ENCODE data around the gene UPK3A.
A peak's percentile ranks its signal among the peaks of the same experiment; 100 is the strongest.
"Not testable (repeated sequence)": the region's sequence is repeated elsewhere in the genome, so short reads cannot be mapped to it uniquely, and the experiment has no call there.

Gene UPK3A

DNA sequence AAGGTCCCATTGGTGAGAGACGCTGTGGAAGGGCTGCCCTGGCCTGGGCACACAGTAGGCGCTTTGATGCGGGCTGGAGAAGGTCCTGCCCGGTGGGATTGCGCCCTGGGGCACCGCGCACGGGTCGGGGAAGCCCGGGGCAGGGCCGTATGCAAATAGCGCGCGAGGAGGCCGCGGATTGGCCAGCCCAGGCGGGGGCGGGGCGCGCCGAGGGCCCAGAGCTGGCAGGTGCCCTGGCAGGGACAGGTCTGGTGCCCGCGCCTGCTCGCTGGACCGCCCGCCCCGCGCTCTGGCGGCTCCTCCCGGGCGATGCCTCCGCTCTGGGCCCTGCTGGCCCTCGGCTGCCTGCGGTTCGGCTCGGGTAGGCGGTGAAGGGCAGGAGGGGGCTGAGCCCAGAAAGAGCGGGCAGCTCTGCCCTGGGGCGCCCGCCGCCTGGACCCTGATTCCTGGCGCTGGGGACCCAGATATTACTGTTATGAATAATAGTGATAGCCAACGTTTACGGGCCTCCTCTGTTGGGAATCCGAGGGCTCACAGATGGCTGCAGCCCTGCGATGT, at the start of gene UPK3A:
UPK3A (plus strand) TSS at position 245 of the 558 bp plus-strand sequence; CDS start at position 310, 65 bp downstream.
- peak; percentile 45 to 51 for DNase-seq

DNA sequence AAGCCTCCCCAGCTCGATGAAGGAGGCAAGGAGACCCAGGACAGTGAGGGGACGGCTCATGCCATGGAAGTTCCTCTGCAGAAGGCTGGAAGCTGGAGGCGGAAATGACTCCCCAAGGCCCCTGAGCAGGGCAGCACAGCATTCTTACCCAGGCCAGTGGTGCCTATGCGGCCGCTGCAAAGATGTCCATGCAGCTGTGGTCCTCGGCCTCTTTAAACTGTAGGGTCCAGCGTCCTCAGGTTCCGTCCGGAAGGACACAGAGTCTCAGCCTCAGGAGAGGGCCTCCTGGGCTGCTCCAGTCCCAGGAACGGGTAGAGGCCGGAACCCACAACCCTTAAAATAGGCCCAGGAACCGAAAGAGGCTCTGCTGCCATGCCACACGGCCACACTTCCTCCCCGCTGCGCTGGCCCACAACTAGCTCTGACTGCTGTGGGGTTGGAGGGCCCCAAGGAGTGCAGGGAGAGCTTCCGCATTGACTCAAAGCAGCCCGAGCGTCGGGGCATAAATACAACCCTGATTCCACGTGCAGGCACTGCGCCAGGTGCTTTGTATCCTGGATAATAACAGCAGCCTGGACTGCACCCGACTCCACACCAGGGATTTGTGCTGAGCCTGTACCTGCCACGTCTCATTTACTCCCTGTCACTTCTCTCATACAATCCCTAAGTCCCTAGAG, 49.5 kb upstream of the UPK3A start:
- DNase-seq: peak; percentile 24 to 73

DNA sequence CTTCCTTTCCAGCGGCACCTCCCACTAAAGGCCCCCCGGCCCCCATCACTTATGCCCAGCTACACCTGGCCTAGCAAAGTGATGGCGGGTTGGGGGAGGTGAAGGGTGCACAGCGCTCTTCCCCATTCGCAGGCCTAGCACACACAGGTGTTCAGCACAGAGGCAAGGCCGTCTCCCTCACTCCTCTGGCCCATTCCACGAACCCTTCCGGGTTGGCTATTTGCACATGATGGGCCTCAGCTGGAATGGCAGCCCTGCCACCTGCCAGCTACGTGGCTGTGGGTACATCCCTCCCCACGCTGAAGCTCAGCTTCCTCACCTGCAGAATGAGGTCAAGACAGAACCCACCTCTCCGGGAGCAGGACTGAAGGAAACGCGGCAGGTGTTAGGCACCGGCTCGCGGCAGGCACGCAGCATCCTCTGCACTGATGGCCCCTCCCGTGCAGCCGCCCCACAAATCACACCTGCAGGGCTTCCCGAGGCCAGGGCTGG, 48.9 kb upstream of the UPK3A start:
- DNase-seq: peak; percentile 10 to 54

DNA sequence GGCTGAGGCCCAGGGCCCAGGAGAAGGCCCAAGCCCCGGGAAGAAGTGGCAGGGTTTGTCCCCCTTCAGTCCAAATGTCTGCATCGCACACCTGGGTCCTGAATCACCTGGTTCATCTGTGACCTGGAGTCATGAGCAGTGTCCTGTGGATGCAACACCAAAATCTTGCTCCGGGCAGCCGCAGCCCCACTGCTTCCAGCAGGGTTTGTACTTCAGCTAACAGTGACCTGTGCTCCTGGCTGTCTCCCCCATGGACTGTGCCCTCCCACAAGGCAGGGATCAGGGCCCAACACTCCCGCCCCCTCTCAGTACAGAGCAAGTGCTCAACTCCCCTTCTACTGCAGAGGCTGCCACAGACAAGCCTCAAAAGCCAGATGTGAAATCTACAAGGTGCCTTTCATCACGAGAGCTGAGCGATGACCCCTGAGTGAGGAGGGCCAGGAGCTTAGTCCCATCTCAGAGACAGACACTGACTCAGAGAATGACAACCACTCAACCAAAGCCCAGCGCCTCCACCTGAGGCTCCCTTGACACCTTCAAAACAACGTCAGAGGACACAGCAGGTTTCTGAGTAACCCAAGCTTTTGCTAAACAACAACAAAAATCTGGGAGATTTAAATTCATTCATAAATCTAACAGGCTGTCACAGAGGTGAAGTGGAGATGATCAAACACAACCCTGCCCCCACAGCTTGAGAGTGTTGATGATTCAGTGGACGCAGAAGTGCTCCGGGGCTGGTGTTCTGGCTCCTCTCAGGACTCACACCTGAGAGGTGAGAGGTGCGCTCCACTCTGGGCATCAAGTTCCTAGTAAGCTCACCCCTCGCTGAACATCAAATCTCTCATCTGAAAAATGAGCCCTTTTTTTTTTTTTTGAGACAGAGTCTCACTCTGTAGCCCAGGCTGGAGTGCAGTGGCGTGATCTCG, 47.4 kb upstream of the UPK3A start:
- DNase-seq: no peak

DNA sequence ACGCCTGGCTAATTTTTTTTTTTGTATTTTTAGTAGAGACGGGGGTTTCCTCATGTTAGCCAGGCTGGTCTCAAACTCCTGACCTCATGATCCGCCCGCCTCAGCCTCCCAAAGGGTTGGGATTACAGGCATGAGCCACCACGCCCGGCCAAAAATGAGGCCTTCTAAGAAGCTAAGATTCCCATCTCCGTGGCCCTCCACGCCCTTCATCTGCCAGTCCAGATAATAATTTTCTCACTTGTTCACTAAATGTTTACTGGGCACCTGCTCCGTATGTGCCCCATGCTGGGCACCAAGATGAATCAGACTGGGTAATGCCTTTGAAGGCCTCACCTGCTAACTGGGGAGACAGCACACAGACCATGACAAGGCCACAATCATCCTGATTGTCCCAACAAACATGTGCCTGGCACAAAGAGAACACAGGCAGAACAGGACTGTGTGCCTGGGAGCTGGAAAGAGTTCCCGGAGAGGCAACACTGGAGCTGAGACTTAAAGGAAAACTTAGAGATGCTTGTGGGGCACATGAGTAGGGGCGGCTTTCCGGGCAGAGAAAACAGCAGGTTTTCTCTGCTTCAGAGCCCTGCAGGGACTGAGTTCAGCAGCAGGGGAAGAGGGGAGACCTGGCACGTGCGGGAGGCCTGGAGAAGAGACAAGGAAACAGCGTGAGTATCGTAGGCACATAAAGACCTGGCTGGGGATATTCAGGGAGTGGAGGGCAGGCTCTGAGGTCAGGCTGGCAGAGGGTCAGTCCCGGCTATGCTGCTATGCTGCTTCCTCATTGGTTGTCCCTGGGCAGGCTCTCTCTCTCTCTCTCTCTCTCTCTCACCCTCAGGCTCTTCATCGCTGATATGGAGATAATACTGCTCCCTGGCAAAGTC, 46.4 kb upstream of the UPK3A start:
- peak in 1 of 2 experiments; percentile 23 for DNase-seq

DNA sequence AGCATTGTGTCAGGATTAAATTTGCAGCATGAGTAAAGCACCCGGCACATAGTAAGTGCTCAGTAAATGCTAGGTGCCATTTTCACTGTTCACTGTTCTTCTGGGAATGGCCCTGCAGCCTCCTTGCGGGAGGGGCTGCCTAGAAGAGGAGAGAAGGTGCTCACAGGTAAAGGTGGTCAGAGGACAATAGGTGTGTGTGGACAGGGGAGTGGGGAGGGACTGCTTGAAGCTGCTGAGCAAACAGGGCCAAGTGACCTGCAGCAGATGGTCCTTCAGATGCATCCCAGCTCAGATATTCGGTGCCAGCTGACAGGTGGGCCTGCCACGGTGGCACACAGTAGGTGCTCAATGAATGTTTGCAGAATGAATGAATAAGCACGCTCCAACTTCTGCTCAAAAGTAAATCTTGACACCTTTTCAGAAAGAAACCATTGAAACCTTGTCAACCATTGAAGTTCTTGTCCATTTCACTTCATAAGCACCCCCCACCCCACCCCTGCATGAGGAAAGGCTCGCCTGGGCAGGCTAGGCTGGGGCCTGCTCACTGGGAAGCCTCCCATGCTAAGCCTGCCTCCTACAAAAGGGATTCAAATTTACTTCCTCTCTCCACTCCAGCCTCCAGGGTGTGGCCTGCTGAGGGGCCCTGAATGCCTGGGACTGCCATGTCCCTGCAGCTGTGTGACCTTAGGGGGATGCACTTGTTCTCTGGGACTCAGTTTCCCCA, 45.6 kb upstream of the UPK3A start:
- no peak for DNase-seq

DNA sequence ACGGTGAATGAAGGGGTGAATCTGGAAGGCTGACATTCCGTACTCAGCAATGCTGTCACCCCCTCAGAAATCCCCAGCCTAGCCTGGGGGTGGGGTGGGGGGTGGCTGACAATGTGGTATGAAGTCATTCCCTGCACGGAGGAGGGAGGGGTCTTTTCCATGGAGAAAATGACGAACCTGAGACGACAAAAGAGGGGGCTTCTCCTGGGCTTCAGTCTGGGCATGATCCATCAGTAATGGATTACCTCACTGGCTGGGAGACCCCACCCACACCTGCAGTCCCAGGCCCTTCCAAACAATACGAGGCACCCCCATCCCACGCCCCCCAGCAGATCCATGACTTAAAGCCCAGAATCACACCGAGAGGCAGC, 45.1 kb upstream of the UPK3A start:
- DNase-seq: no peak

DNA sequence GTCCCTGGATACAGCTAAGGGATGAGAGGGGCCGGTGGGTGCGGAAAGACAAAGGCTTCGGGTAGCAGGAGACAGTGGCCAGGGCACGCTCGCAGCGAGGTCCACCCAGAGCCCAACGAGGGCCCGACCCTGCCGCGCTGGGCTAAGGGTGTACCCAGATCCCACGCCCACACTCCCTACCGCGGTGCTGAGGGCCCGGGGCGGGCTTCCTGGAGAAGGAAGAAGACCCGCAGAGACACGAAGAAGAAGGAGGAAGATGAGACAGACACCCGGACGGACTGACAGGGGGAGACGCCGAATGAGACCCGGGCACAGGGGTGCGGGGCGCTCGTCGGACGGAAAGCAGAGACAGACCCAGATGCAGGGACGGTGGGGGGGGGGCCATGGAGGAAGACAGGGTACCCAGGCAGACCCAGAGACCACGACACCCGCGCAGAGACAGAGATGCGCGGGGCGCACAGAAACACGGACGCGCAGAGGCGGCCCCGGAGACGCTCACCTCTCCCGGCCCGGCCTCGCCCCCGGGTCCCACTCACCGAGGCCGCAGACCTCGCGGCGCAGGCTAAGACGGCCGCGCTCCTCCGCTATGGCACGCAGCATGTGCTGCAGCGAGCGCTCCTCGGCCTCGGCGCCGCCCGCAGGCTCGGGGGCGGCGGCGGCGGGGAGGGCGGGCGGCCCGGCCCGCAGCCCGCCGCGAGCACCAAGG, 44.5 kb upstream of the UPK3A start:
- no peak for DNase-seq

DNA sequence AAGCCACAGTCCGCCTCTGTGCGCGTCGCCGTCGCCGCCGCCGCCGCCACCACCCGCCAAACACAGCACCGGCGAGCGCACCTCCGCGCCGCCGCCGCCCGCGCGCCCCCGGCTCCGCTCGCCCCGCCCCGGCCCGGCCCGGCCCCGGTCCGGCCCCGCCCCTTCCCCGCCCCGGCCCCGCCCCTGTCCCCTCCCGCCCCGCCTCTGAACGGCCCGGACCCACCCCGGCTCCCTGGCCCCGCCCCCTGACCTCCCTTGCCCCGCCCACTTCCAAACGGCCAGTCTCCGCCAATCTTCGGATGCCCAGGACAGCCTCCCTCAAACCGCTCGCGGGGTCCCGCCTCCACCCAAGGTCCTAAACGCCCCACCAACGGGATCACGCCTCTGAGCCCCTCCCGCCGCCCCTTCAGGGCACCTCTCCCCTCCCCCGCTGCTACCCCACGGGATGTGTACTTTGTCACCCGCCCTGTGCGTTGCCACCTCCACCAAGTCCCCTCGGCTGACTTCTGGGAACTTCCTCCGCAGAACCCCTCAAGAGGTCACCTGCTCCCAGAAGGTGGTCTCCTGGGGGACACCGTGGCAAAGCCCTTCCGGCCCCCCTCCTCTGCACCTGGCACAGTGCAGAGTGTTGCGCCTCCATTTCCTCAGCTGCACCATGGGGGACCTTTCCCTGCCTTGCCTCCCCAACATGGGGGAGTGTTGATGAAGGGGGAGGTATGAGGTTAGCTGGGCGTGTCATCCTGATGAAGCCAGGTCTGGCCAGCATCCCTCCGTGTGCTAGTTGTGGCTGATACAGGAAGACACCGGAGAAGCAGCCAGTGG, 43.7 kb upstream of the UPK3A start, which contains the start of gene KIAA0930:
KIAA0930 (minus strand) TSS at position 85 of the 822 bp plus-strand sequence. CDS start 191 bp downstream, outside the sequence.
- DNase-seq: peak; percentile 32 to 33

DNA sequence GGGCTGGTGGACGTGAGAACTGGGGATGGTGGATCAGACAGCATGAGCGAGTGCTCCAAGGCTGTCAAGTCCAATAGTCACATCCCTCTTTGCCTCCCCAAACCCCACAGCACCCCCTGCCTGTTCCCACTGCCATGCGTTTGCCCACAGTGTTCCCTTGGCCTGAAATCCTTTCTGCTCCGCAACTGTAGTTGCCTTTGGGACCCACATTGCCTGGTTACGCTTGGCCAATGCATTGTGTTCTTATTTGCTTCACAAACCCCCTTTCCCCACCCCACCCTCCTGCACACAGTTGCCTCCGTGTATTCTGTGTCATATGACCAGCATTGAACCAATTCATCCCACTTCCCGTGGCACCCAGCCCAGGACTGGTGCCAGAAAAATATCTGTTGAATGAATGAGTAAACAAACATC, 42.0 kb upstream of the UPK3A start:
- peak; percentile 85 to 91 for DNase-seq

DNA sequence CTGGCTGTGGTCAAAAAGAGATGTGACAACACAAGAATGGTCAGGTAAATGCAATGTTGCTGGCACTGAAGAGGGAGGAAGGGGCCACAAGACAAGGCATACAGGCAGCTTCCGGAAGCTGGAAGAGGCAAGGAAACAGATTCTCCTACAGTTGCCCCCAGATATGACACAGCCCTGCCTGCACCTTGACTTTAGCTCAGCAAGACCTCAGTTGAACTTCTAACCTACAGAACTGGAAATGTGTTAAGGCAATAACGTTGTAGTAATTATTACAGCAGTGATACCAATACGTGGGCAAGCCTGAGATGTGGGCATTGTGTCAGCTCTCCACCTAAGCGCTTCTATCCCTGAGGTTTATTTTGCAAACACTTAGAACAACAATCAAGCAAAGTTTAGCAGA, 39.8 kb upstream of the UPK3A start:
- no peak for DNase-seq

DNA sequence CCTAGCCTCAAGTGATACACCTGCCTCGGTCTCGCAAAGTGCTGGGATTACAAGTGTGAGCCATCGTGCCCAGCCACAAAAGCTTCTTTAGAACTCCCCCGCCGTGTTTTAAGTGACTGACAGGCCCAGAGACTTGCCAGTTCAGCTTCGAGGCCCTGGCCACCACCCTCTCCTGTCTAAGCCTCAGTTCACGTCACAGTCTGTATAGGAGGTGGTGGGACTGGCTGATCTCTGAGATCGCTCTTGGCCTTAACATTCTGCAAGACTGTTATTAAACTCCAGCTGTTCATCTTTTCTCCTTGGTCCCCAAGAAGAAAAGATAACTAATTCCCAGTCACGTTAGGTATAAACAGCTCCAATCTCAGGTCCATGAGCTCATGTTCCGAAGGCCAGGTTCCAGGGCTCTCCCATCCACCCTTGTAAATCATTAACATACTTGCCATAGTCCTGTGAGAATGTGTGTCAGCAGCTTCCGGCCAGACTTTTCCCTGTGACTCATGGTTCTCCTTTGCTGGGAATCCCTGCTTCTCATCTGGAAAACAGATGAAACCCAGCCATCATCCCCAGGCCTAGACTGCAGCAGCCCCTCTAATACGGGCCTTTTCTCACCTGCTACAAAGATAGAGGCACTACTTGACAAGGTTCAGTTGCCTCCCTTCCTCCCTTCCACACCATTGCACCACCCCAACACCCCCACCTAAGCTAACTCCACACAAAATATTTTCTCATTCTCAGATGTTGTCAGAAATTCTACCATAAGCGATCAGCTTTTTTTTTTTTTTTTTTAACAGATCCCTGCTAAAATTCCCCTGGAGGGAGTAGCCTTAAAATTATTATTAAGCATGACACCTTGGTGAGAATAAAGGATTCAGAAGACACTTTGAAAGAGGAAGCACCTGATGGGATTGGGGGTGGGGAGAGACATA, 38.4 kb upstream of the UPK3A start:
- no peak for DNase-seq

DNA sequence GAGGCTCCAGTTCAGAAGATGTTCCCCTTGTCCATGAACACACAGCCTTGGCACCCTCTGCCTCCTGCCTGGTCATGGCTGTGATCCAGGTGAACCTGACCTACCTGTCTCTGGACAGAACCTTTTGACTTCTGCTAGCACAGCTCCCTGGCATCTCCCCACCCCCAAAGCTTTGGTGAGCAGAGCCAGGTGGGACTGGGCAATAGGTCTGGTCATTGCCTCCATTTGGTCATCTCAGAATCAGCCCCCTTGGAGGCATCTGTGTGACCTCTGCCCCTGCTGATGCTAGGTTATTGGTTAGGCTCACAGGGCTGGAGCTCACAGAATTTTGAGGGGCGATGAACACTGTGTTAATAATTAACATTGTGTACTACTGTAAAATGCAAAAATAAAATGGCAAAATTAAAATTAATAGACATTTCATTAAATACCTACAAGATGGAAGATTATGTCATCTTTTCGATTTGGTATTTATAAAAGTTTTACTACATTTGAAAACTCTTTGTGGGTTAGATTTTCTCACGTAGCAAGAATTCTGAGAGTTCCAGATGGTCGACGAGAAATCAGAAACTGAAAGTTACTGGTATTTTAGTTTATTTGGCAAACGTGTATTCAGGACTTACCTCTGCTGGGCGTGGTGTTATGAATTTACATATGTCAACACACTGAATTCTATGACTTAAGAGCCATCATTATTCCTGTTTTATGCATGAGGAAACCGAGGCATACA, 35.8 kb upstream of the UPK3A start:
- DNase-seq: no peak

DNA sequence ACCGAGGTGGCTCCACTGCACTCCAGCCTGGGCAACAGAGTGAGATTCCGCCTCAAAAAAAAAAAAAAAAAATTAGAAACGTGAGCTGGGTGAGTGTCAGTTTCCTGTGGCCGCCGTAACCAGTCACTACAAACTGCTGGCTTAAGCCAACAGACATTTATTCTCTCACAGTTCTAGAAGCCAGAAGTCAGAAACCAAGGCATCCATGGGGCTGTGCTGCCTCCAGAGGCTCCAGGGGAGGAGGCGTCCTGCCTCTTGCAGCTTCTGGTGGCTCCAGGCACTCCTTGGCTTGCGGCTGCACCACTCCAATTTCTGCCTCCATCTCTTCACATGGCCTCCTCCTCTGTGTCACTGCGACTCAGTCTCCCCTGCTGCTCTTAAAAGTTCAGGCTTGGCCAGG, 32.9 kb upstream of the UPK3A start:
- DNase-seq: no peak

DNA sequence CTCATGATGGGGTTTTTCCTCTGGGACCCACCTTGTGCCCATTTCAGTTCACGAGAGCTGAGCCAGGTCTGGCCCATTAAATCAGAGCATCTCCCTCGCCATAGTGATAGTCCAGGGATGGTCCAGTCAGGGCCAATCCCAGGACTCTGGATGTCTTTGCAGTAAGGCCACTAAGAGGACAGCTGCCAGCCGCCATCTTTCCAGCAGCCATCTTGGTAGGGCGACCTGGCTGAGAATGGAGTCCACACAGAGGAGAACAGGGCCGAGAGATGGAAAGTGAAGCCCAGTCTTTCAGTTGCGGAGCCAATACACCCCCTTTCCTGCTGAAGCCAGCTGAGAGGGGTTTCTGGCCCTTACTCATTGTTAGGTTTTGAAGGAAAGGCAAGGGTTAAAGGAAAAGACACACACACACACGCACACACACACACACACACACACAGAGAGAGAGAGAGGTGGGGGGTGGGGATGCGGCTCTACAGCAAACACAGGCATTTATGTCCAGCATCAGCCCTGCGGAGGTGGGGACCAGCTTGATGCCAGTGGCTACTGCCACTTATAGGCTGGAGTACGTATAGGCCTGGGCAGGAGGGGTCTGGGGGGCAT, 31.6 kb upstream of the UPK3A start:
- no peak for DNase-seq

DNA sequence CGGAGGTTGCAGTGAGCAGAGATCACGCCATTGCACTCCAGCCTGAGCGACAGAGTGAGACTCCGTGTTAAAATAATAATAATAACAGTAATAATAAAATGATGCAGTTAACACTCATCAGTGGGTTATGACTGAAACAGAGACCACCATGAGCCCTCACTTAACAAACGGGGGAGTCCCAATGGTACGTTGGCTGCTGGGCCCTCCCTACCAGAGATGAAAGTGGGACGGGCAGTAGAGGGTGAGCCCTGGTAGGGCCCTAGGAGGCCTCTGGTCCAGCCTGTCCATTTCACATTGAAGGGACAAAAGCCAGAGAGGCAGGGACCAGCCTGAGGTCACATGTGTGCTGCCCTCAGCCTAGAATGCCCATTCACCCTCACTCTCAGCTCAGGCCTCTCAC, 30.4 kb upstream of the UPK3A start:
- DNase-seq: no peak

DNA sequence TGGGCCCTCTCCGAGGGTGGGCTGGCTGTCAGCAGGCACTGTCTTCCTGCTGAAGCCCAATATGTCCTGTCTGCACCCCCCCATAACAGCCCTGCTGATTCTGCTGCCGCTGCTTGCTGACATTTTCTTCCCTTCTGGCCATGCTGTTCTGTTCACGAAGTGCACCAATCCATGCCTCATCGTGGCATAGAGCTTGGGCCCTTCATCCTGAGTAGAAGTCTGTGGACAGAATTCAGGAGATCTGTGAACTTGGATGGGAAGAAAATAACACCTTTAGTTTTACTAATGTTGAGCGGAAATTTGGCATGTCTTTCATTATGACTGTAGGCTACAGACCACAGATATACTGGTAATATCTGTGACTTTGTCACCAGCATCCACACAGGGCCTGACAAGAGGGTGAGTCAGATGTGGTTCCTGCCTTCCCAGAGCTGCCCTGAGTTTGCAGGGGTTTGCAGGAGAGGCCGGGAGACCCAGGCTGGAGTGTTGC, 29.9 kb upstream of the UPK3A start:
- DNase-seq: no peak

DNA sequence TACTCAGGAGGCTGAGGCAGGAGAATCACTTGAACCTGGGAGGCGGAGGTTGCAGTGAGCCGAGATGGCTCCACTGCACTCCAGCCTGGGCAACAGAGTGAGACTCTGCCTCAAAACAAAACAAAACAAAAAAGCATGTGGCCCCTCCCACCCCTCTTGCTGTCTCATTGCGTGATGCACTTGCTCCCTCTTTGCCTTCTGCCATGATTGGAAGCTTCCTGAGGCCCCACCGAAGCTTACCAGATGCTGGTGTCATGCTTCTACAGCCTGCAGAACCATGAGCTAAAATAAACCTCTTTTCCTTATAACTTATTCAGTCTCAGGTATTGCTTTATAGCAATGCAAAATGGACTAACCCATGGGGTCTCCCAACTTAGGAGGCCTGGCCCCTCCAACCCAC, 26.8 kb upstream of the UPK3A start:
- not testable (repeated sequence) for DNase-seq
